HepG2 (cell line): ENCODE data around the gene HEMK1. TPM values are rescaled to one million over a fixed set of nuclear protein-coding genes. Genes with fewer than 3 reads are reported as not detected.

Source experiments
- ADNP ChIP-seq: sonication (generic); formaldehyde crosslinking; IDR thresholded peaks from 2 replicates; pipeline ENCODE4 v1.4.0; 2020; ENCODE audit warnings: missing genetic modification reagents
- ETV5 ChIP-seq: IDR thresholded peaks from 2 replicates; pipeline ENCODE4 v1.6.1; 2018; ENCODE audit warnings: missing biosample characterization, missing genetic modification reagents, inconsistent platforms, borderline replicate concordance
- FOXM1 ChIP-seq: sonication (generic); formaldehyde crosslinking; IDR thresholded peaks from 2 replicates; pipeline ENCODE4 v1.5.0; 2020; ENCODE audit warnings: missing genetic modification reagents
- NFKB2 ChIP-seq: sonication (generic); formaldehyde crosslinking; IDR thresholded peaks from 2 replicates; pipeline ENCODE4 v1.4.0; 2020; ENCODE audit warnings: missing genetic modification reagents, borderline replicate concordance
- NFYC ChIP-seq: IDR thresholded peaks from 2 replicates; pipeline ENCODE4 v1.6.1; 2016; ENCODE audit warnings: missing genetic modification reagents, missing compliant biosample characterization
- SRY ChIP-seq: sonication (generic); formaldehyde crosslinking; IDR thresholded peaks from 2 replicates; pipeline ENCODE4 v1.8.0; 2022; ENCODE audit warnings: mild to moderate bottlenecking, missing genetic modification reagents
- YEATS2 ChIP-seq: sonication (generic); formaldehyde crosslinking; IDR thresholded peaks from 2 replicates; pipeline ENCODE4 v1.4.0; 2020; ENCODE audit warnings: missing genetic modification reagents, borderline replicate concordance
- ZBTB1 ChIP-seq: sonication (generic); formaldehyde crosslinking; IDR thresholded peaks from 2 replicates; pipeline ENCODE4 v1.4.0; 2020; ENCODE audit warnings: missing genetic modification reagents, borderline replicate concordance
- ZBTB7B ChIP-seq: sonication (generic); formaldehyde crosslinking; IDR thresholded peaks from 2 replicates; pipeline ENCODE4 v1.4.0; 2020; ENCODE audit warnings: missing genetic modification reagents
- ZNF232 ChIP-seq: sonication (generic); formaldehyde crosslinking; IDR thresholded peaks from 2 replicates; pipeline ENCODE4 v1.4.0; 2020; ENCODE audit warnings: missing genetic modification reagents, borderline replicate concordance
- ZNF670 ChIP-seq: sonication (generic); formaldehyde crosslinking; IDR thresholded peaks from 2 replicates; pipeline ENCODE4 v1.8.0; 2022; ENCODE audit warnings: mild to moderate bottlenecking, missing genetic modification reagents, borderline replicate concordance
- ZNF747 ChIP-seq: sonication (generic); formaldehyde crosslinking; IDR thresholded peaks from 2 replicates; pipeline ENCODE4 v1.8.1; 2023; ENCODE audit warnings: missing genetic modification reagents, mild to moderate bottlenecking, borderline replicate concordance
- polyA plus RNA-seq, 8 experiments: library from polyadenylated mRNA; depleted of rRNA in 3 of 8; stranded (reverse) in 7 of 8; unstranded in 1 of 8; fragments of >200 nt; fragmentation: Illumina TruSeq in 4 of 8; extraction: Trizol in 4 of 8; gene quantifications; 2 replicates each; pipeline versions ENCODE4 v1.2.1 to v1.2.3, GENCODE V29; 2011 to 2016; ENCODE audit warnings: low read depth in 4 of 8, missing spikeins in 1 of 8, mixed read lengths in 1 of 8; ENCODE audit not compliant: insufficient read depth in 1 of 8
- total RNA-seq, 5 experiments: library from RNA; depleted of rRNA; stranded (reverse); fragments of >200 nt; fragmentation: Illumina TruSeq; extraction: Trizol; gene quantifications; 2 replicates each; pipeline ENCODE4 v1.2.3, GENCODE V29; 2016; ENCODE audit warnings: low read depth in 1 of 5
- TF ChIP-seq, protein P1 (sequence below), 2 experiments: fragments of 450-650 bp in 1 of 2; sonication (generic) in 1 of 2; formaldehyde crosslinking in 1 of 2; IDR thresholded peaks; 2 replicates each; pipeline versions ENCODE4 v1.6.1 to v1.8.0; 2016 to 2022; ENCODE audit warnings: antibody characterized with exemption in 1 of 2, mild to moderate bottlenecking in 1 of 2, missing genetic modification reagents in 1 of 2
- TF ChIP-seq, protein P2 (sequence below): sonication (generic); formaldehyde crosslinking; IDR thresholded peaks from 2 replicates; pipeline ENCODE4 v1.9.0; 2021; ENCODE audit warnings: missing genetic modification reagents, borderline replicate concordance

HEMK1 gene
- total and polyA plus RNA-seq, 2 of the 13 experiments (the other 11 are each of a cell fraction or from before 2014, with no cell fraction given) = 9.8 to 12.6 TPM

DNA sequence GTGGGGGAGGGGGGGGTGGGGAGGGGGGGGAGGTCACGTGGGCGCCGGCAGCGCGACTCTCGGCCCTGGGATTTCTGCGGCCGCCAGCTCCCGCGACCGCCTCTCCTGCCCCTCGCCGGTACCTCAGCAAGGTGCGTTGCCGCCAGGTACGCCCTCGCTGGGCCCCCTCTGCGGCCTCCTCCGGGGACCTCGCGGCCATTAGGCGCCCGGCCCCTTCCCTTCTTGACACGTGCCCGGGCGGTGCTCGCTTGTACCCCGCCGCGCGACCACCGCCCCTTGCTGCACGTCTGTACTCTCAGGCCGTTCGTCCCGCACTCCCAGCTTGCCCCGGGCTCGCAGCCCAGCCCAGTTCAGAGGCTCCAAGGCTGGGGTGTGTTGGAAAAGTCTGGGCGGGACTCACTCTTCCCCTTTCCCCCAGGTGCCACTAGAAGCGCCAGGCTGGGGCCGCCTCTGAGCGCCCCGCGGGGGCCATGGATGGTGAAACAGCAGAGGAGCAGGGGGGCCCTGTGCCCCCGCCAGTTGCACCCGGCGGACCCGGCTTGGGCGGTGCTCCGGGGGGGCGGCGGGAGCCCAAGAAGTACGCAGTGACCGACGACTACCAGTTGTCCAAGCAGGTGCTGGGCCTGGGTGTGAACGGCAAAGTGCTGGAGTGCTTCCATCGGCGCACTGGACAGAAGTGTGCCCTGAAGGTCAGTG lies 47.9 kb downstream of the HEMK1 start, which contains the start of gene MAPKAPK3 (continued):
- TF ChIP-seq, protein P1, sequence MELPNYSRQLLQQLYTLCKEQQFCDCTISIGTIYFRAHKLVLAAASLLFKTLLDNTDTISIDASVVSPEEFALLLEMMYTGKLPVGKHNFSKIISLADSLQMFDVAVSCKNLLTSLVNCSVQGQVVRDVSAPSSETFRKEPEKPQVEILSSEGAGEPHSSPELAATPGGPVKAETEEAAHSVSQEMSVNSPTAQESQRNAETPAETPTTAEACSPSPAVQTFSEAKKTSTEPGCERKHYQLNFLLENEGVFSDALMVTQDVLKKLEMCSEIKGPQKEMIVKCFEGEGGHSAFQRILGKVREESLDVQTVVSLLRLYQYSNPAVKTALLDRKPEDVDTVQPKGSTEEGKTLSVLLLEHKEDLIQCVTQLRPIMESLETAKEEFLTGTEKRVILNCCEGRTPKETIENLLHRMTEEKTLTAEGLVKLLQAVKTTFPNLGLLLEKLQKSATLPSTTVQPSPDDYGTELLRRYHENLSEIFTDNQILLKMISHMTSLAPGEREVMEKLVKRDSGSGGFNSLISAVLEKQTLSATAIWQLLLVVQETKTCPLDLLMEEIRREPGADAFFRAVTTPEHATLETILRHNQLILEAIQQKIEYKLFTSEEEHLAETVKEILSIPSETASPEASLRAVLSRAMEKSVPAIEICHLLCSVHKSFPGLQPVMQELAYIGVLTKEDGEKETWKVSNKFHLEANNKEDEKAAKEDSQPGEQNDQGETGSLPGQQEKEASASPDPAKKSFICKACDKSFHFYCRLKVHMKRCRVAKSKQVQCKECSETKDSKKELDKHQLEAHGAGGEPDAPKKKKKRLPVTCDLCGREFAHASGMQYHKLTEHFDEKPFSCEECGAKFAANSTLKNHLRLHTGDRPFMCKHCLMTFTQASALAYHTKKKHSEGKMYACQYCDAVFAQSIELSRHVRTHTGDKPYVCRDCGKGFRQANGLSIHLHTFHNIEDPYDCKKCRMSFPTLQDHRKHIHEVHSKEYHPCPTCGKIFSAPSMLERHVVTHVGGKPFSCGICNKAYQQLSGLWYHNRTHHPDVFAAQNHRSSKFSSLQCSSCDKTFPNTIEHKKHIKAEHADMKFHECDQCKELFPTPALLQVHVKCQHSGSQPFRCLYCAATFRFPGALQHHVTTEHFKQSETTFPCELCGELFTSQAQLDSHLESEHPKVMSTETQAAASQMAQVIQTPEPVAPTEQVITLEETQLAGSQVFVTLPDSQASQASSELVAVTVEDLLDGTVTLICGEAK (IDR thresholded peaks at IDR 0.05) = no peak
- TF ChIP-seq, protein P1 (CRISPR knock-in tag; IDR thresholded peaks at IDR 0.05) = 0 out of 2 replicates have a peak, but pooled peaks have one; percentile 30
- no peak for TF ChIP-seq ZBTB1 (CRISPR knock-in tag)
- TF ChIP-seq NFYC = no peak
- 0 out of 2 replicates have a peak, but pooled peaks have one; percentile 20 for TF ChIP-seq ZNF670 (CRISPR knock-in tag)
- TF ChIP-seq NFKB2 (CRISPR knock-in tag) = peak; percentile 50; the same call in 1 of the 2 replicates
- no peak for TF ChIP-seq FOXM1 (CRISPR knock-in tag)
- TF ChIP-seq ADNP (CRISPR knock-in tag) = no peak
- TF ChIP-seq YEATS2 (CRISPR knock-in tag) = no peak
- 0 out of 2 replicates have a peak, but pooled peaks have one; percentile 34 for TF ChIP-seq SRY (CRISPR knock-in tag)
- TF ChIP-seq ZNF747 (CRISPR knock-in tag) = no peak
- TF ChIP-seq ZNF232 (CRISPR knock-in tag) = peak; percentile 60; the same call in 1 of the 2 replicates
- TF ChIP-seq ETV5 = no peak
- peak; percentile 68; the same call in 1 of the 2 replicates for TF ChIP-seq ZBTB7B (CRISPR knock-in tag)
- TF ChIP-seq, protein P2, sequence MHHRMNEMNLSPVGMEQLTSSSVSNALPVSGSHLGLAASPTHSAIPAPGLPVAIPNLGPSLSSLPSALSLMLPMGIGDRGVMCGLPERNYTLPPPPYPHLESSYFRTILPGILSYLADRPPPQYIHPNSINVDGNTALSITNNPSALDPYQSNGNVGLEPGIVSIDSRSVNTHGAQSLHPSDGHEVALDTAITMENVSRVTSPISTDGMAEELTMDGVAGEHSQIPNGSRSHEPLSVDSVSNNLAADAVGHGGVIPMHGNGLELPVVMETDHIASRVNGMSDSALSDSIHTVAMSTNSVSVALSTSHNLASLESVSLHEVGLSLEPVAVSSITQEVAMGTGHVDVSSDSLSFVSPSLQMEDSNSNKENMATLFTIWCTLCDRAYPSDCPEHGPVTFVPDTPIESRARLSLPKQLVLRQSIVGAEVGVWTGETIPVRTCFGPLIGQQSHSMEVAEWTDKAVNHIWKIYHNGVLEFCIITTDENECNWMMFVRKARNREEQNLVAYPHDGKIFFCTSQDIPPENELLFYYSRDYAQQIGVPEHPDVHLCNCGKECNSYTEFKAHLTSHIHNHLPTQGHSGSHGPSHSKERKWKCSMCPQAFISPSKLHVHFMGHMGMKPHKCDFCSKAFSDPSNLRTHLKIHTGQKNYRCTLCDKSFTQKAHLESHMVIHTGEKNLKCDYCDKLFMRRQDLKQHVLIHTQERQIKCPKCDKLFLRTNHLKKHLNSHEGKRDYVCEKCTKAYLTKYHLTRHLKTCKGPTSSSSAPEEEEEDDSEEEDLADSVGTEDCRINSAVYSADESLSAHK = no peak
